ENCODE data around the gene NPPB.

Gene NPPB

DNA sequence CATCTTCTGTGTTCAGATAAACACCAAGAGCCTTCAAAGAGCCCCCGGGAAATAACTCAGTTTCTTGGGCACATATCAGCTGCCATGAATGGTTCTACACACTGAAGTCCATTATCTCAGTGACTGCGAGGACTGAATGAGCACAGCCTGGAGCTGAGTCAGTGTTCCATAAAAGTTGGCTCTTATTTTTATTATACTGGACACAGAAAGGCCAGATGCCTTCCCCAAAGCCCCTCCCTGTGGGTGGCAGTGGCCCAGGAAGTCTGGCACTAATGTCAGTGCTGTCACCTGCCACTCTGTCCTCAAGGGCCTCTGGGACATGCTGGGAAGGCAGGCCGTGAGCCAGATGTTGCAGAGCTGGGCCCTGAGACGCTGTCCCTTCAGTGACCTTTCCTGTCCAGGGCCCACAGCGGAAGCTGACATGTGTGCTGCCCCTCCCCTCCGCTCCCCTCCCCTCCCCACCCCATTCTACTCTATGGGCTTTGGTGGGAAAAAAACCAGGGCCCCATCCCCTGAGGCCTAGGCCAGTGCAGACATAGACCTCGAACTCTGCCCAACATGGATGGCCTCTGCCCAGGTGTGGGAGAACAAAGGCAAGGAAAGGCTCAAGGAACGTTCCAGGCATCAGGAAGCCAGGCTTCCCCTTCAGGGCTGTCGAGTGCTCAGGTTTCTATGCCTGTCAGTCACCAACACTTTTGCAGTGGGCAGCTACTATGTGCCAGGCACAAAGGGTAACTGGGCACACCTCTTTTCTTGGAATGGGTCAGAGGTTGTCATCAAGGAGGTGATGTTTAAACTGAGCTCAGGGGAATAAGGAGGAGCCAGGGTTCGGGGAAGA is 22.4 kb upstream of the NPPB start:
- no peaks in the 10 kb centered on the region for H3K27me3 ChIP-seq (ENCODE audit: control insufficient read depth, insufficient read depth, low read length)
- no peaks in the 10 kb centered on the region for H3K9me3 ChIP-seq (ENCODE audit: control insufficient read depth, insufficient read depth, low read length)
- no peak overlapping the region for H3K27ac ChIP-seq (ENCODE audit: low read depth, low read length)
- no peak overlapping the region for H3K4me3 ChIP-seq (ENCODE audit: low read depth, low read length)
- H3K36me3 ChIP-seq (ENCODE audit: control insufficient read depth, insufficient read depth, low read length): no peaks in the 10 kb centered on the region
- H3K9ac ChIP-seq (ENCODE audit: low read depth, low read length): no peak overlapping the region
- H3K4me1 ChIP-seq (ENCODE audit: control insufficient read depth, insufficient read depth, low read length): no peaks in the 10 kb centered on the region

GRCh38 chr1:11880181-11880575 is 21.4 kb upstream of the NPPB start:
- H3K9ac ChIP-seq (ENCODE audit: low read depth, low read length): no peak overlapping the region
- H3K36me3 ChIP-seq (ENCODE audit: control insufficient read depth, insufficient read depth, low read length): no peaks in the 10 kb centered on the region
- H3K4me1 ChIP-seq (ENCODE audit: control insufficient read depth, insufficient read depth, low read length): no peaks in the 10 kb centered on the region
- no peak overlapping the region for H3K27ac ChIP-seq (ENCODE audit: low read depth, low read length)
- H3K27me3 ChIP-seq (ENCODE audit: control insufficient read depth, insufficient read depth, low read length): no peaks in the 10 kb centered on the region
- no peak overlapping the region for H3K4me3 ChIP-seq (ENCODE audit: low read depth, low read length)
- no peaks in the 10 kb centered on the region for H3K9me3 ChIP-seq (ENCODE audit: control insufficient read depth, insufficient read depth, low read length)

GRCh38 chr1:11879311-11880180 is 20.8 kb upstream of the NPPB start:
- Histone ChIP-seq H3K27ac (ENCODE audit: low read depth, low read length) (no peak overlapping the region), H3K9ac (ENCODE audit: low read depth, low read length) (no peak overlapping the region), H3K4me3 (ENCODE audit: low read depth, low read length) (no peak overlapping the region), H3K9me3 (ENCODE audit: control insufficient read depth, insufficient read depth, low read length) (no peaks in the 10 kb centered on the region), H3K36me3 (ENCODE audit: control insufficient read depth, insufficient read depth, low read length) (no peaks in the 10 kb centered on the region), H3K4me1 (ENCODE audit: control insufficient read depth, insufficient read depth, low read length) (no peaks in the 10 kb centered on the region), H3K27me3 (ENCODE audit: control insufficient read depth, insufficient read depth, low read length) (no peaks in the 10 kb centered on the region)

- H3K4me3 ChIP-seq (ENCODE audit: low read depth, low read length): no peak overlapping the region
- no peaks in the 10 kb centered on the region for H3K36me3 ChIP-seq (ENCODE audit: control insufficient read depth, insufficient read depth, low read length)
- H3K9me3 ChIP-seq (ENCODE audit: control insufficient read depth, insufficient read depth, low read length): no peaks in the 10 kb centered on the region
- no peak overlapping the region for H3K9ac ChIP-seq (ENCODE audit: low read depth, low read length)
- H3K27me3 ChIP-seq (ENCODE audit: control insufficient read depth, insufficient read depth, low read length): no peaks in the 10 kb centered on the region
- no peak overlapping the region for H3K27ac ChIP-seq (ENCODE audit: low read depth, low read length)
- H3K4me1 ChIP-seq (ENCODE audit: control insufficient read depth, insufficient read depth, low read length): no peaks in the 10 kb centered on the region
Observed at GRCh38 chr1:11878891-11879190, 20.1 kb upstream of the NPPB start.

- H3K4me1 ChIP-seq (ENCODE audit: control insufficient read depth, insufficient read depth, low read length): 0 out of 2 replicates have a peak, but pooled peaks cover 4% of the 10 kb centered on the region
- no peak overlapping the region for H3K27ac ChIP-seq (ENCODE audit: low read depth, low read length)
- H3K36me3 ChIP-seq (ENCODE audit: control insufficient read depth, insufficient read depth, low read length): no peaks in the 10 kb centered on the region
- H3K9ac ChIP-seq (ENCODE audit: low read depth, low read length): no peak overlapping the region
- H3K9me3 ChIP-seq (ENCODE audit: control insufficient read depth, insufficient read depth, low read length): no peaks in the 10 kb centered on the region
- H3K4me3 ChIP-seq (ENCODE audit: low read depth, low read length): no peak overlapping the region
- no peaks in the 10 kb centered on the region for H3K27me3 ChIP-seq (ENCODE audit: control insufficient read depth, insufficient read depth, low read length)
Observed at GRCh38 chr1:11878081-11878890, 19.5 kb upstream of the NPPB start.

GRCh38 chr1:11877074-11877473 is 18.3 kb upstream of the NPPB start:
- no peaks in the 10 kb centered on the region for H3K27me3 ChIP-seq (ENCODE audit: control insufficient read depth, insufficient read depth, low read length)
- no peak overlapping the region for H3K4me3 ChIP-seq (ENCODE audit: low read depth, low read length)
- H3K4me1 ChIP-seq (ENCODE audit: control insufficient read depth, insufficient read depth, low read length): 0 out of 2 replicates have a peak, but pooled peaks cover 4% of the 10 kb centered on the region
- H3K36me3 ChIP-seq (ENCODE audit: control insufficient read depth, insufficient read depth, low read length): no peaks in the 10 kb centered on the region
- no peaks in the 10 kb centered on the region for H3K9me3 ChIP-seq (ENCODE audit: control insufficient read depth, insufficient read depth, low read length)
- H3K9ac ChIP-seq (ENCODE audit: low read depth, low read length): no peak overlapping the region
- H3K27ac ChIP-seq (ENCODE audit: low read depth, low read length): no peak overlapping the region

GRCh38 chr1:11875094-11875493 is 16.3 kb upstream of the NPPB start:
- Histone ChIP-seq H3K27ac (ENCODE audit: low read depth, low read length) (no peak overlapping the region), H3K9me3 (ENCODE audit: control insufficient read depth, insufficient read depth, low read length) (no peaks in the 10 kb centered on the region), H3K36me3 (ENCODE audit: control insufficient read depth, insufficient read depth, low read length) (no peaks in the 10 kb centered on the region), H3K4me3 (ENCODE audit: low read depth, low read length) (no peak overlapping the region), H3K9ac (ENCODE audit: low read depth, low read length) (no peak overlapping the region), H3K4me1 (ENCODE audit: control insufficient read depth, insufficient read depth, low read length) (0 out of 2 replicates have a peak, but pooled peaks cover 4% of the 10 kb centered on the region), H3K27me3 (ENCODE audit: control insufficient read depth, insufficient read depth, low read length) (no peaks in the 10 kb centered on the region)

DNA sequence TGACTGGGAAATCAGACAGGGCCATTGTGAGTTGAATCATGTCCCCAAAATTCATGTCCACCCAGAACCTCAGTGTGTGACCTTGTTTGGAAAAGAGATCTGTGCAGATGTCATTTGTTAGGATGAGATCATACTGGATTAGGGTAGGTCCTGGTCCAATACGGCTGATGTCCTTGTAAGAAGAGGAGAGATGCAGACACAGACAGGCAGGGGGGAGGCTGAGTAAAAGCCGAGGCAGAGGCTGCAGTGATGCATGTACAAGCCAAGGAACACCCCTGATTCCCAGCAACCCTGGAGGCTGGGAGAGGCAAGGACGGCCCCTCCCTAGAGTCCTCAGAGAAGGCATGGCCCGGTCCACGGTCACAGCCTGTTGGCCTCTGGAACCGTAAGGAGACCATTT is 15.9 kb upstream of the NPPB start:
- H3K27ac ChIP-seq (ENCODE audit: low read depth, low read length): no peak overlapping the region
- no peak overlapping the region for H3K4me3 ChIP-seq (ENCODE audit: low read depth, low read length)
- no peaks in the 10 kb centered on the region for H3K36me3 ChIP-seq (ENCODE audit: control insufficient read depth, insufficient read depth, low read length)
- H3K9me3 ChIP-seq (ENCODE audit: control insufficient read depth, insufficient read depth, low read length): no peaks in the 10 kb centered on the region
- 0 out of 2 replicates have a peak, but pooled peaks cover 4% of the 10 kb centered on the region for H3K4me1 ChIP-seq (ENCODE audit: control insufficient read depth, insufficient read depth, low read length)
- H3K27me3 ChIP-seq (ENCODE audit: control insufficient read depth, insufficient read depth, low read length): no peaks in the 10 kb centered on the region
- H3K9ac ChIP-seq (ENCODE audit: low read depth, low read length): no peak overlapping the region

GRCh38 chr1:11874258-11874562 is 15.5 kb upstream of the NPPB start:
- H3K9ac ChIP-seq (ENCODE audit: low read depth, low read length): no peak overlapping the region
- no peaks in the 10 kb centered on the region for H3K36me3 ChIP-seq (ENCODE audit: control insufficient read depth, insufficient read depth, low read length)
- no peak overlapping the region for H3K4me3 ChIP-seq (ENCODE audit: low read depth, low read length)
- H3K27ac ChIP-seq (ENCODE audit: low read depth, low read length): no peak overlapping the region
- H3K9me3 ChIP-seq (ENCODE audit: control insufficient read depth, insufficient read depth, low read length): no peaks in the 10 kb centered on the region
- H3K4me1 ChIP-seq (ENCODE audit: control insufficient read depth, insufficient read depth, low read length): 0 out of 2 replicates have a peak, but pooled peaks cover 4% of the 10 kb centered on the region
- H3K27me3 ChIP-seq (ENCODE audit: control insufficient read depth, insufficient read depth, low read length): no peaks in the 10 kb centered on the region

- no peaks in the 10 kb centered on the region for H3K9me3 ChIP-seq (ENCODE audit: control insufficient read depth, insufficient read depth, low read length)
- 0 out of 2 replicates have a peak, but pooled peaks cover 4% of the 10 kb centered on the region for H3K4me1 ChIP-seq (ENCODE audit: control insufficient read depth, insufficient read depth, low read length)
- no peak overlapping the region for H3K4me3 ChIP-seq (ENCODE audit: low read depth, low read length)
- H3K9ac ChIP-seq (ENCODE audit: low read depth, low read length): no peak overlapping the region
- no peaks in the 10 kb centered on the region for H3K27me3 ChIP-seq (ENCODE audit: control insufficient read depth, insufficient read depth, low read length)
- no peaks in the 10 kb centered on the region for H3K36me3 ChIP-seq (ENCODE audit: control insufficient read depth, insufficient read depth, low read length)
- H3K27ac ChIP-seq (ENCODE audit: low read depth, low read length): no peak overlapping the region
Observed at GRCh38 chr1:11873395-11874257, 14.9 kb upstream of the NPPB start.
